Stimulated activated CD4-positive, alpha-beta T cell treated with anti-CD3 and anti-CD28 coated beads, Interleukin-2, amount 100 ng/mL, for 4 hours (primary cell): ENCODE measurements around the gene IGSF9.
"Not testable (repeated sequence)": the region's sequence is repeated elsewhere in the genome, so short reads cannot be mapped to it uniquely, and the experiment has no call there.

Experiments used
- DNase-seq: peaks from one replicate; pipeline ENCODE4 v3.0.0-alpha.2; 2020; ENCODE audit warnings: low read depth

Gene IGSF9

DNA sequence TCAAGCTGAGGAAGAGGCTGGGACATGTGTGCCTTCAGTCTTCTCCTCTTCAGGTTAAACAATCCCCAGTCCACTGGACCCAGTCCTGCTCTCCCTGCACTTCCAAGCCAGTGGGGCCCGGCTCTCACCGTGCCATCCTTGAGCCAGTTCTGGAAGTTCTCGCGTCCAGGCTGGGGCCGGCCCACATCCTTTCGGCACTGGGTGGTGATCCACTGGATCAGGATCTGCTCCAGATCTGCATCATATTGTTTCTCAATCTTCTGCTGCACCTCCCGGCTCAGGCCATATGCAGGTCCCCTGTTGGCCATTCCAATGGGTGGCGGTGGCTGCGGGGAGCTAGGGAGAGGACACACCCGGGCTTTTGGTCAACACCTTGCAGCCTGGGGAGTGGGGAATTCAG, 25.2 kb downstream of the IGSF9 start:
- no peak for DNase-seq

DNA sequence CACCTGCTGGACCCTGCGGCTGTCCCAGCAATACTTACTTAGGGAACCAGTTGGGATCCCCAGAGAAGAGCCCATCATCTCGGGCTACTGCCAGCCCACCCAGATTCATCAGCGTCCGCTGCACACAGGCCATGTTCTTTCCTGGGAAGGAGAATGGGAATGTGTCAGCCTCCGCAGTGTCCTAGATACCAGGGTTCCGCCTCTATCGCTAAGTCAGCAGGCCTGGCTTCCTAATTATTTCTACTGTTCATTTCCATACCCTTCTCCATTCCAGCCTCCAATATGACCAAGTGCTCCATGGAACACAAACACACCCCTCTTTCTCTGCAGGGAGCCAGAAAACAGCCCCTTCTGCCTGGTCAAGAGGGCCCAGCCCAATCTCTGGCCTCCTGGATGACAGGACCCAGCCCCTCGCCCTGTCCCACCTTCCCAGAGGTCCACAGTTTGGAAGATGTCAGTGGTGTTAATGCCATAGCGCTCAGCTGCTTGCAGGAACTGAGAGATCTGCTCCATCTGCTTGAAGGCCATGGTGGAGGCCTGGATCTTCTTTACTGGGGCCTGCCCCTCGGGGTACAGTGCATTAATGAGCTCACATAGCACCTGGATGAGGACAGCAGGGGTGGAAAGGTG, 26.1 kb downstream of the IGSF9 start:
- DNase-seq, result no peak

DNA sequence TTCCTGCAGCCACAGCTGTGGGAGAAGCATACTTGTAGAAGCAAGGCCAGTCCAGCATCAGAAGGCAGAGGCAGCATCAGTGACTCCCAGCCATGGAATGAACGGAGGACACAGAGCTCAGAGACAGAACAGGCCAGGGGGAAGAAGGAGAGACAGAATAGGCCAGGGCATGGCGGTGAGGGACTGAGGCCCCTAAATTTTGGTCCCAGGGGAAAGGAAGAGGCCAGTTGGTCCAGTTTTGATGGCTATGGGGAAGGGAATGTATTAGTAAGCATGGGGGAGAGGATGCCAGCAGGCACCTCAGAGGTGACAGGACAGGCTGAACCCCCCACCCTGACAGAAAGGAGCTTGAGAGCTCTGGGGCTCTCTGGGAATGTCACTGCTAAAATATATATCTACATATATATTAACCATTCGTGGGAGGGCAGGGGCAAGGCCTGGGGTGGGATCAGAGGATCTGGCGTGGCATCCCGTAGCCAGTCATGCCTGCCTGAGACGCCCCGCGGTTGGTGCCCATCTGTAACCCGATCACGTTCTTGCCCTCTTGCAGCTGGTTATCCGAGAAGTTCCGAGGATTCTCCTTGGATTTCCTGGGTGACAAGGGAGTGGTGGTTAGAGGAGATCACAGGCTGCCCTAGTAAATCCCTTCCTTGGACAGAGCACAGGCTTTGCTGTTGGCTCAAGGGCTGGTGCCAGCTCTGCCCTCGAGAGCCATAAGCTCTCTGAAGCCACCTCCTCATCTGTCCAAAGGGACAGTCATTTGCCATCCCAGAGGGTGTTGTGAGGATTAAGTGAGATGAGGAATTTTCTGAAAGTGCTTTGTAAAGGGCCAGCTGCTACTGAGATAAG, 26.8 kb downstream of the IGSF9 start:
- DNase-seq, result no peak

DNA sequence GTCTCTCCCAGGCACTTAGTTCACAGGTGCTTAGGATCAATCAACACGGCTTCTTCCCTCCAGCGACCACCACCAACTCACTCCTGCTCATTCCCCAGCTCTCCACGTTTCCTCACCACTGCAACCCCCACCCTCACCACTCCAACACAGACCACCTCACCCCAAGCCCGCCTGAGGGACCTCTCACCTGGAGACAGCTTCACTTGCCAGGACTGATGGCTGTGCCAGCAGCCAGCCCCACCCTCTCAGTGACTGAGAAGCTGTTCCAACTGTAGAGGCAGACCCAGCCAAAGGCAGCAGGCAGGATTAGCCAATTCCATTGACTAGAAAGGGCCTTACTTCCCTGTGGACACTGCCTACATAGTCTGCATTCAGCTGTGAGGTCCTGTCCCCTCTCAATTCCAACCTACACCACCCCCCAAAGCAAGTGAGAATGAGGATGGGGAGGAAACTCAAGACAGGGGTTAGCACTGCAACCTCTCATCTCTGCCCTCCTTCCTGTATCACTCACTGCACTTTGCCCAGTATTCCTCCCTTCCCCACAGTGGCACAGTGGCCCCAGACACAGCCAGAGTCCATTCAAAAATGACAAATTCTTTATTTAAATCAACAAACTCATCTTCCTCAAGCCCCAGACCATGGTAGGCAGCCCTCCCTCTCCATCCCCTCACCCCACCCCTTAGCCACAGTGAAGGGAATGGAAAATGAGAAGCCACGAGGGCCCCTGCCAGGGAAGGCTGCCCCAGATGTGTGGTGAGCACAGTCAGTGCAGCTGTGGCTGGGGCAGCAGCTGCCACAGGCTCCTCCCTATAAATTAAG, 27.7 kb downstream of the IGSF9 start:
- DNase-seq, result no peak

DNA sequence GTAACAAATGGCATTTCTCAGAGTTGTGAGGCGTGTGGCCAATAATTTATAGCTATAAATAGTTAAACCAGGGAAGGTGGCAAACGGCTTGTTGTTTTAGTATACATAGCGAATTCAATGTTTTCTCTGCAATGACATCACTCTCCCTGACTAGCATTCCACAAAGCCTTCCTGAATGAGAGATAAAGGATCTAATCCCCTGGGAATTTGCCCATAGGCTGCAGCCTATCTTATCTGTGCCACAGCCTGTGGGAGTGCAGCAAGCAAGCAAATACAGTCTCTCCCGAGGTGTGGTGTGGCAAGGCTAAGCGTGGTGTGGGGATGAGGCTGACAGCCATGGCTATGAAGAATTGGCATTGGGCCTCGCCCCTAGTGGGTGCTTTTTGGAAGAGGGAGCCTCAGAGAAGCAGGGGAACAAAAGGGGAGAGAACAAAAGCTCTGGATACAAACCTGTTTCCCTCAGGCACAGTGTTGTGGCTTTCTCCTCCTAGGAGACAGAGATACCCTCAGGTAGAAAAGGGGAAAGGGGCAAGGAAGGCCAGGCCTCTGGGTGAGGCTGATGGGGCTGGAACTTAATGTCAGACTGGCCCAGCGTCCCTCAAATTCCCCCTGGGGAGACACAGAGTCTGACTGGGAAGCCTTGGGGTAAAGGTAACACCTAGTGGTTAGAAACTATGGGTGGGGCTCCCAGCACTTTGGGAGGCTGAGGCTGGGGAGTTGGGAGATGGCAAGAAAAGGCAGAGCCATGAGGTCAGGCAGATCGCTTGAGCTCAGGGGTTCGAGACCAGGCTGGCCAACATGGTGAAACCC, 29.0 kb downstream of the IGSF9 start:
- no peak for DNase-seq

DNA sequence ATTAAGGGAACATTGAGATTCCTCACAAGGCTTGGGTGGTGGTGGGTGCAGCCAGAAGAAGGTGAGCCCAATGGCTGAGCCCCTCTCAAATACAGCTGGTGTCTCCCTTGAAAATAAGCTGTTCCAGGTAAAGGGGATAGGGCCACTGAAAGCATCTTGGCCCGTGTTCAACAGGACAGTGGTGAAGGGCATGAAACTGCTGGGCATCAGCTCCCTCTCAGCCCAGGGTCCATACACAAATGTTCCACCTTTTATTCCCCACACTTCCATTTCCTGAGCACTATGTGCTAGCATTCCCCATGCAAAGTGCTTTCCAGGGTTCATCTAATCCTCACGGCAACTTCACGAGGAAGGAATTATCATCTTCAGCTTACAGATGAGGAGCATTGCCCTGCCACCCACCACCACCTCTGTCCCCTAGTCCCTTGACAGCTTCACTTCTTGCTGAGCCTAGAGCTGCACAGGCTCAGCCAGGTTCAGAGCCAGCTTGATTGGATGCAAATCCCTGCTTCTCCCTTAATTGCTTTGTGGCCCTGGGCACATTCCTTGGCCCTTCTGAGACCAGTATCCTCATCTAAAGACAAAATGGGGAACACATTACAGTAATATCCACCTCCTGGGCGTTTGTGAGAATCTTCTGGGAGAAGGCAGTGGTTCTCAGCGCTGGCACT, 29.7 kb downstream of the IGSF9 start:
- no peak for DNase-seq

DNA sequence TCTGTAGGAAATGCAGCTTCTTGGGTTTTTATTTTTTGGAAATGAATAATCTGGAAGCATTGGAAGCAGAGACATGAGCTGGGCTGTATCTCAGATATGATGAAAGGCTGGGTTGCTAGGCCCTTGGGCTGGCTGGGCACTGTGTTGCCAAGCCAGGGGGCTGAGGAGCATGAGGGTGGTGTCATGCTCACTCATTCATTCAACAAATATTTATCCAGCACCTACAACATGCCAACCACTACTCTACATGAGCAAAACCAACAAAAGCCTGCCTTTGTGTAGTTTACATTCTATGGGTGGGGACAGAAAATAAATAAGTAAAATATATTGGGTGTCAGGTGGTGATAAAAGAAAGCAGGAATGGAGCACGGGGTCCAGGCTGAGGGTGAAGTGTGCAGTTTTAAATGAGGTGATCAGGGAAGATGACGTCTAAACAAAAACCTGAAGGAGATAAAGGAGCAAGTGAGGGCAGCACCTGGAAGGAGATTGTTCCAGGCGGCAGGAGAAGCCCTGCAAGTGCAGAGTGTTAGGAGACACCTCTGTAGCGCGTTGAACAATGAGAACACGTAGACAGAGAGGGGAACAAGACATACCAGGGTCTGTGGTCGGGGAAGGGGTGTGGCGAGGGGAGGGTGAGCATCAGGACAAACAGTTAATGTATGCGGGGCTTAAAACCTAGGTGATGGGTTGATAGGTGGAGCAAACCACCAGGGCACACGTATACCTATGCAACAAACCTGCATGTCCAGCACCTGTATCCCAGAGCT, 31.0 kb downstream of the IGSF9 start:
- DNase-seq, result no peak

DNA sequence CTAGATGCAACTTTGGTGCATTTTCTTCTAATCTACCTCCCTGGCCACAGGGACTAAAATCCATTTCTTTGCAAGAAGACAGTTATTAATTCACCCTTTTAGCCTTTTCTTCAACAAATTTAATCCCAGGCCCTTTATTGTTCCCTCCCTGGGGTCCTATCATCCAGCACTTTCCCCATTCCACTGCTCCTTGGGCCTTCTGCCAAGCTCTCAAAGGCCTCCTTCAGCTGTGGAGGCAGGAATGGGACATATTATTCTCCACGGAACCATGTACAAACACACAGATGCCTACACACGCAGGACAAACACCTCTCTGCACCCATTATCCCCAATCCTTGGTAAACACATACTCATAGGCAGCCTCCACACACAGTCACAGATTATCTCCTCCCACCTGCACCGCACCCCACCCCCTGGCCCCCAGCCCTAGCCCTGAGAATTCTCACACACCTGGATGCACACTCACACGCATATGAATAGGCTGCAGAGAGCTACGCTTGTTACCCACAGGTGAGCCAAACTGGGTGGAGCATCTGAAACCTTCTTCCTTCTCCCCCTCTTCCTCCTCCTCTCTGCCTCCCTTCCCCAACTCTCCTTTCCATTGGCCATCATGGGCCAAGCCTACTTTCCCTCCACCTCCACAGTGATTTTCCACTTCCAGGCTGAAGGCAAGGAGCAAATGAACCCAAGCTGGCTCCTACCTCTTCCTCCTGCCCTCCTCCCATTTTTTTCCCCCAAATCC, 31.8 kb downstream of the IGSF9 start:
- no peak for DNase-seq

DNA sequence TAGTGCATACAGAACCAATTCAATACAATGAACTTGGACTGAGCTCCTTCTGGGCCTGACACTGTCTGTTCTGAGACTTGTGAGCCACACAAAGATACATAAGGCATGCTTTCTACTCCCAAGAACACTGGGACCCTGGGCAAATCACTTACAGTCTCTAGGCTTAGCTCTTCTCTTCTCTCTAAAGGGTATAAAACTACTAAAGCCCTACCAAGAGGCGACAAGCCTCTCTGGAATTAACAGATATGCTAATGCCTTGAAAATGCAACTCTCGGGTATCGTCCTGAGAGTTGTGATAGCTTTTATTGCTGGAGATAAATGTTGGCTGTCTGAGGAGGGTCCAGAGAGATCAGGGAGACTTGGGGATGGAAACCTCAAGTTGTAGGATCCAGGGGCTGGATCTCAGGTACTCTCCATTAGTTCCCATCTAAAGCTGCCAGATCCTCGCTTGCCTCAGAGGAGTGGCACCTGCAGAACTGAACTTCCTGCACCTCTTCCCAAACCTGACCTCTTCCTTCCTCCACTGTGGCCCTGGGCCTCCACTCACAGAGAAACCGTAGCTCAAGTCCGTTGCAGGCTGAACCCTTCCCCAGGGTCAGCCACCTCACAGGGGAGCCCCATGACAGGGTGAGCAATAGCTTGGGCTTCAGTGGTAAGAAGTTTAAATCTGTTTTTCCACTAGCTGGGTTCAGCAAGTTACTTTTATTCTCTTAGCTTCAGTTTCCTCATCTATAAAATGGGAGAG, 33.9 kb downstream of the IGSF9 start:
- DNase-seq, result no peak

DNA sequence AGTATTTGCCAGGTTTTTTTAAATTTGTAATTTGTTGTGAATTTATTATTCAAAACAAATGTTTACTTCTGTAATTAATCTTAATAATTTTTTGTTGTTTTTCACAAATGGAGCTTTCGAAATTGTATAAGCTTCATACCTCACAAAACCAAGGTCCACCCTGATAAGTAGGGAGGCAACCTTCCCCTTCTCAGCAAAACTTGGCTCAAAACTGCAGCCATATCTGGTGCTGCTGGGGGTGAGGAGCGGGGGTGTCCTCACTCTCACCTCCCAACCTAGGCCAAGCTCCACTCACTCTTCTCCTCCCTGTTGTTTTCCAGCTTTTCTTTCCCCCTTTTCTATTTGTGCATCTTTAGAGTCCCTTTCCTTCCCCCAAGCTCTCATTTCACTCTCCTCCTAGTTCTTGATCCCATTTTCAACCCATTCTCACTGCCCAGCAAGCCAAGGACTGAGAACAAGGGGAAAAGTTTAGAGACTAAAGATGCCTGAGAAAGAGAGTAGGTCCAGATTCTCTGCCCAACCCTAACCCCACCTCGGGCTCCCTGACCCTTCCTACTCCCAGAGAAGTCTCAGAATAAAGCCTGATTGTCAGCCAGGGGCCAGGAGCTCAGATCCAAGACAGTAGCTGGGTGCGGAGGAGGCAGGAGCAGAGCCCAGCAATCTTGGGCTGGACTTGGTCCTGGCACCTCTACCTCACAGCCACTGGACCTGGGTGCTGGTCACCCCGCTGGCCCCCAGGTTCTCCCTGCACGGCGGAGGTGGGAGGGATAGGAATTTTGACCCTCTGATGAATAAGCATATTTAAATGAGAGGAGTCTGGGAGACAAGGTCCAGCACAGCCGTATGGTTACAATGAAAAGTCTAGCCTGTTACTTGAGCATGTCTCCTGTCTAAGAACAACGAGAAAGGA, 37.1 kb downstream of the IGSF9 start:
- no peak for DNase-seq

DNA sequence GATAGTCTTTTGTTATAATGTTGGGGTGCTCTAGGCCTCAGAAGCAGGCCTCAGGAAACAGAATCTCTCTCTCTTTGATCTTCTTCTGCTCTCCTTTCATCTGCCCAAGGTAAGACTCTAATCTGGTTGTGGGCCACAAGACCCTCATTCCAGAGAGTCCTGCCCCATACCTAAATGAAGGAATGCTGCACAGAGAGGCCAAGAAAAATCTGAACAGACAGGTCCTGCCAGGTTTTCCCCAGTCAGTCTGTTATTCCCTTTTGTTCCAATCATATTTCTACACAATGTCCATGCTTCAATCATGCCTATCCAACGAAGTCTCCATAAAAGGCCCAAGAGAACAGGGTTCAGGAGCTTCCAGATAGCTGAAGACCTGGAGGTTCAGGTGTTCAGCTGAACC, 38.5 kb downstream of the IGSF9 start:
- DNase-seq, result no peak

DNA sequence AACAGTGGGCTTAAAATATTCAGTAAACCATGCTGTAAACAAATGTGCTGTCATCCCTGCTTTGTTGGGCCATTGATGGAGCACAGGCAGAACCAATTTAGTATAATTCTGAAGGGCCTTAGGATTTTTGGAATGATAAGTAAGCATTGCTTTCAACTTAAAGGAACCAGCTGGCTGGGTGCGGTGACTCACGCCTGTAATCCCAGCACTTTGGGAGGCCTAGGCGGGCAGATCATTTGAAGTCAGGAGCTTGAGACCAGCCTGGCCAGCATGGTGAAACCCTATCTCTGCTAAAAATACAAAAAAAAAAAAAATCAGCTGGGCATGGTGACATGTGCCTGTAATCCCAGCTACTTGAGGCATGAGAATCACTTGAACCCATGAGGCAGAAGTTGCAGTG, 41.4 kb downstream of the IGSF9 start:
- not testable (repeated sequence) for DNase-seq

DNA sequence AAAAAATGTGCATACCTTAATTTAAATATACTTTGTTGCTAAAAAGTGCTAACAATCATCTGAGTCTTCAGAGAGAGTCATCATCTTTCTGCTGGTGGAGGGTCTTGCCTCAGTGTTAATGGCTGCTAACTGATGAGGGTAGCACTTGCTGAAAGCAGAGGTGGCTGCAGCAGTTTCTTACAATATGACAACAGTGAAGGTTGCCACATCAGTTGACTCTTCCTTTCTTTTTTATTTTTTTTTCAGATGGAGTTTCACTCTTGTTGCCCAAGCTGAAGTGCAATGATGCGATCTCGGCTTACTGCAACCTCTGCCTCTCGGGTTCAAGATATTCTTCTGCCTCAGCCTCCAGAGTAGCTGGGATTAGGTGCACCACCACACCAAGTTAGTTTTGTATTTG, 42.9 kb downstream of the IGSF9 start:
- no peak for DNase-seq

DNA sequence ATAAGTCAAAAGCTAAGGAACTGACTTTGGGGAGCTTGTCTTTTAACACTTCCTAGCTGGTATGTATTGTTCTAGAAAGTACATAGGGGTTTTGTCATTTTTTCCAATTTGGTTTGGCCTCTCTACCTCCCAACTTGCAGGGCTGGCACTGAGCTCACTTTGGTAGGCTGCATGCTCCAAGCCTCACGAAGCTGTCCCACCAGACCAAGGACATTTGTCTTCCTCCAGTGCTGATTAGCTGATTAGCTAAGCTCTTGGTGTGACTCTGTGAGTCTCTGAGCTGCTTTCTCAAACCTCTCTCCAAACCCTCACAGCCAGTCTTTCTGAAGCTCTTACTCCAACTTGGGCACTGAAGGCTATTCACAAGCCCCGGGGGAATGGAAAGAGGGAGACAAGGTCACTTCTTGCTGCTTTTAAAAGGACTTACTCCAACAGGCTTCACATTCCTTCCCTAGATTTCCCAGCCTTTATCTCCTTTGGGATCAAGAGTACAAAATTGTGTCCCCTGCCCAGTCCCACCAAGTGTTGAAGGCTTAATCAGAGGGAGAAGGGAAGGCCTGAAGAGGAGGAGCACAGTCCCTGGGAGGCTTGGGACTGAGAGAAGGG, 44.6 kb downstream of the IGSF9 start:
- DNase-seq, result no peak

DNA sequence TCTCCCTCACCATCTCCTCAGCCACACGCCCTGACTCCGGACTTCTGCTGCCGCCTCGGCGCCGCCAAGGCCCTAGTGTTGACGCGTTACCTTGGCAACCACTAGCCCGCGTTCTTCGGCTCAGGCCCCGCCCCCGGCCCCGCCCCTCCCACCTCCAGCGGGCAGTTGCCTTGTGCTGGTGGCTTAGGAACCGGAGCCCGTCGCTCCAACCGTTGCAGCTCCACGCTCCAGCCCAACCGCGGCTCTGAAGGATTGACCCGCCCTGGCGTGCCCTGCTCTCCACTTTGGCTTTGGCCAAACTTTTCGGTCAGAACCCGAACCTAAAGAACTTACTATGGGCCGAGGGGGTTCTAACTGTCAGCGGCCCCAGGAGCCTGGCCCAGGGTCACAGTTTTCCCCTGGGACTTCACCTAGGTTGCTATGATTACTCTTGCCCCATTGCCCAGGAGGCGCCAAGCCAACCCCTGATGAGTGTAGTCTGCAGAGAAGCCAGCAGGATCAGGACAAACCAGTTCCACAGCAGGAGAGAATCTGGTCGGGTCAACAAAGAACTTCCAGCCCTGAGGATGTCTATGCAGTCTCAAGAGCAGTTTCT, 45.2 kb downstream of the IGSF9 start, which contains the start of gene CFAP45:
CFAP45 (minus strand) TSS at position 80 of the 595 bp plus-strand sequence; CDS start at position 13, 67 bp downstream.
- no peak for DNase-seq

DNA sequence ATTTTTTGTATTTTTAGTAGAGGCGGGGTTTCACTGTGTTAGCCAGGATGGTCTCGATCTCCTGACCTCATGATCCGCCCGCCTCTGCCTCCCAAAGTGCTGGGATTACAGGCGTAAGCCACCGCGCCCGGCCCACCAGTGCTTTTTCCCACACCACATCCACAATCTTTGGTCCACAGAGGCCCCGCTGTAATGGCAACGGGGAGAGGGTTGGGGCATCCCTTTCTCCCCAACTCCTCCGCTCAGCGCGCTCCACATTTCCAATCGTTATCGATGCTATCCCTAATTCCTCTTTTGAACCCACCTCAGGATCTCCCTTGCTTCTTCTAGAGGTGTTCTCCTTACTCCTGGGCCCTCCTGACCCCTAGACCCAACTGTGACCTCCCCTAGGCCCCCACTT, 45.8 kb downstream of the IGSF9 start:
- DNase-seq, result not testable (repeated sequence)

DNA sequence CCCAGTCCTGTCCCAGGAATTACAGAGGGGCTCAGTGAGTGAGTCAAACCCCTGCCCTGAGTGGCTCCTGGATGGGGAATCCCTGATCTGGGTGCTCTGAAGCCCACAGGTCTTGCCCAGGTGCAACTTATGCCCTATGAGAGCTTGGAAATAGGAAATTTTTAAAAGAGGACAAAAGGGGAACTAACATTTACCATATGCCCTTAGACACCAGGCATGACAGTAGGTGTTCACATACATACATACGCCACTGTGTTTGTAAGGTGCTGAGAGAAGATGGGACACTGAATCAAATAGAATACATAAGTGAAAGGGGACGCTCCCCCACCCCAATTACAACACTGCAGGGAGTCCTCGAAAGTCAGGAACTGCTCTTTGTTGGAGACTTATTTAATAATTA, 46.9 kb downstream of the IGSF9 start:
- DNase-seq, result no peak
